Measurements from ENCODE around the gene SMTNL1.
A peak's percentile ranks its signal among the peaks of the same experiment; 100 is the strongest.

SMTNL1 gene

DNA sequence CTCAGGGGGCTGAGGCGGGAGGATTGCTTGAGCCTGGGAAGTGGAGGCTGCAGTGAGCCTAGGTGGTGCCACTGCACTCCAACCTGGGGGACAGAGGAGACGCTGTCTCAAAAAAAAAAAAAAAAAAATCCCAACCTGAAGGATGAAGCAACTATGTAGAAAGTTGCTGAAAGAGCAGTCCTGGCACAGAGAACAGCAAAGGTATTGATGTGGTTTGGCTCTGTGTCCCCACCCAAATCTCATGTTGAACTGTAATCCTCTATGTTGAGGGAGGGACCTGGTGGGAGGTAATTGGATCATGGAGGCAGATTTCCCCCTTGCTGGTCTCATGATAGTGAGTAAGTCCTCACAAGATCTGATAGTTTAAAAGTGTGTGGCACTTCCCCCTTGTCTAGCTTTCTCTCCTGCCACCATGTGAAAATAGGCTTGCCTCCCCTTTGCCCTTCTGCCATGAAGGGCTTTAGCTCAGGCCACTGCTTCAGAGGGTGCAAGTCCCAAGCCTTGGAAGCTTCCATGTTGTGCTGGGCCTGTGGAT lies 49.4 kb downstream of the SMTNL1 start:
- DNase-seq (ENCODE audit: low spot score) (no peak), FAIRE-seq (no peak)

DNA sequence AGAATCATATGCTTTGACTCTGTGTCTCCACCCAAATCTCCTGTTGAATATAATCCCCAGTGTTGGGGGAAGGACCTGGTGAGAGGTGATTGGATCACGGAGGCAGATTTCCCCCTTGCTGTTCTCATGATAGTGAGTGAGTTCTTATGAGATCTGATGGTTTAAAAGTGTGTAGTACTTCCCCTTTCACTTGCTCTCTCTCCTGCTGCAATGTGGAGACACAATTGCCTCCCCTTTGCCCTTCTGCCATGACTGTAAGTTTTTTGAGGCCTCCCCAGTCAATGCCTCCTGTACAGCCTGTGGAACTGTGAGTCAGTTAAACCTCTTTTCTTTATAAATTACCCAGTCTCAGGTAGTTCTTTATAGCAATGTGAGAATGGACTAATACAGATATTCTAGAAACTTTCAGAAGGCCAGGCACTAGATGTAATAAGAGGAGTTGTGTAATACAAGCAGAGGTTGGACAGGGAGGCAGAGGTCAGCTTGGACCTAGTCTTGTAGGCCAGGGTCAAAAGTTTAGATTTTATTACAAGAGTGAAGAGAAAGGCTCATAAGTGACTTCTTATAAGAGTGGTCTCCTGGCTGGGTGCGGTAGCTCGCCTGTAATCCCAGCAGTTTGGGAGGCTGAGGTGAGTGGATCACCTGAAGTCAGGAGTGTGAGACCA lies 50.8 kb downstream of the SMTNL1 start:
- FAIRE-seq: no peak
- DNase-seq (ENCODE audit: low spot score): no peak

DNA sequence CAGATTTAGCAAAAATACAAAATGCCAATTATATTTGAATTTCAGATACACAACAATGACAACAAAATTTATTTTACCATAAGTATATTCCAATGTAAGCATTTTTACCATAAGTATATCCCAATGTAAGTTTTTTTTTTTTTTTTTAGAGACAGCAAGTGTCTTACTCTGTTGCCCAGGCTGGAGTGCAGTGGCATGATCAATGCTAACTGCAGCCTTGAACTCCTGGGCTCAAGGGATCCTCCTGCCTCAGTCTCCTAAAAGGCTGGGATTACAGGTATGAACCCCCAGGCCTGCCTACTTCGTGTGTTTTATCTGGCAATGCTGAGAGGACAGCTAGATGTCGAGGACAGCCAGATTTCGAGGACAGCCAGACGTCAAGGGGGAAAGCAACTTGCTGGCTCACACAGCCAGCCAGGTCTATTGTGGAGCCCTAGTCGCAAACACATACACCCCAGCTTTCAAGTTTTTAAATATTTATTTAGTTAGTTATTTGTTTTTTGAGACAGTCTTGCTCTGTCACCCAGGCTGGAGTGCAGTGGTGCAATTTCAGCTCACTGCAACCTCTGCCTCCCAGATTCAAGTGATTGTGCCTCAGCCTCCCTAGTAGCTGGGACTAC lies 59.0 kb downstream of the SMTNL1 start:
- DNase-seq (ENCODE audit: low spot score): no peak
- no peak for FAIRE-seq

- DNase-seq (ENCODE audit: low spot score): peak; percentile 18
- no peak for FAIRE-seq
These were observed 60.1 kb downstream of the SMTNL1 start, which contains the start of gene SERPING1 for GRCh38 chr11:57597461-57597915. SERPING1 (plus strand) TSS chr11:57597685; CDS start chr11:57598271, 586 bp downstream.

GRCh38 chr11:57597916-57598830 lies 60.8 kb downstream of the SMTNL1 start:
- no peak for FAIRE-seq
- peak; percentile 88 for DNase-seq (ENCODE audit: low spot score)

GRCh38 chr11:57598831-57599155 lies 61.4 kb downstream of the SMTNL1 start:
- no peak for FAIRE-seq
- no peak for DNase-seq (ENCODE audit: low spot score)

DNA sequence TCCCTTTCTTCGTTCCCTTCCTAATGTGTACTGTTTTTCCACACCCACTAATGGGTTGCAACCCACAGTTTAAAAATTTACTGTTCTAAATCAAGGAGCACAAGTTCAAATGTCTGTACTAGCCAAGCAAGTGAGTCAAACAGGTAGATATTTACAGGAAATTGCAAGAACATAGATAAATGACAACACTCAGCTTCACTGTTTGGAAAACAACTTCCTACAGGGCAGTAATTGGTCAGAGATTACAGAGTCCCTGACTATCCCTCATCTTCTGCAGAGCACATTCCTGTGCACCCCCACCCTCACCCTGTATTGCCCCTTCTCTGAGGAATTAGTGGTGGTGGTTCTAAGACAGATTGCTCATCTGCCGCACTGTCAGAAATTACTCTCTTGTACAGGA lies 62.0 kb downstream of the SMTNL1 start:
- FAIRE-seq: no peak
- no peak for DNase-seq (ENCODE audit: low spot score)
